ENCODE measurements around the gene DOK3.

DNA sequence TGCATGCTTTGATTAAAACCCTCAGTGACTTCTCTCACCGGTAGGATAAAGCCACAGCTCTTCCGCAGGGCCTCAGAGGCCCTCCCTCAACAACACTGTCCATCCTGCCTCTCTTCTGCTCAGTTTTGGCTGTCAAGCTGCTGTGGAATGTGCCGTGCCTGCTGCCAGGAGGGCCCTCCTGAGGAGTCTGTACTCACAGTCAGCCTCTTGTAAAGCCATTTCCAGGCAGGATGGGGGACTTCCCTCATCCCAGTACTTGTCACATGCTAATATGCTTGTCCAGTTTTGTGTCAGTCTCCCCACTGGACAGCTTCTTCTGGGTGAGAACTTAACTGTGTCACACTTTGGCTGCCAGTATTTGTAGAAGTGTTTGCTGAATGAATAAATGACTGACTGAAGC lies 21.0 kb upstream of the DOK3 start:
- no peak for TF ChIP-seq POLR2A (IDR thresholded peaks at IDR 0.05)
- TF ChIP-seq, protein P1, sequence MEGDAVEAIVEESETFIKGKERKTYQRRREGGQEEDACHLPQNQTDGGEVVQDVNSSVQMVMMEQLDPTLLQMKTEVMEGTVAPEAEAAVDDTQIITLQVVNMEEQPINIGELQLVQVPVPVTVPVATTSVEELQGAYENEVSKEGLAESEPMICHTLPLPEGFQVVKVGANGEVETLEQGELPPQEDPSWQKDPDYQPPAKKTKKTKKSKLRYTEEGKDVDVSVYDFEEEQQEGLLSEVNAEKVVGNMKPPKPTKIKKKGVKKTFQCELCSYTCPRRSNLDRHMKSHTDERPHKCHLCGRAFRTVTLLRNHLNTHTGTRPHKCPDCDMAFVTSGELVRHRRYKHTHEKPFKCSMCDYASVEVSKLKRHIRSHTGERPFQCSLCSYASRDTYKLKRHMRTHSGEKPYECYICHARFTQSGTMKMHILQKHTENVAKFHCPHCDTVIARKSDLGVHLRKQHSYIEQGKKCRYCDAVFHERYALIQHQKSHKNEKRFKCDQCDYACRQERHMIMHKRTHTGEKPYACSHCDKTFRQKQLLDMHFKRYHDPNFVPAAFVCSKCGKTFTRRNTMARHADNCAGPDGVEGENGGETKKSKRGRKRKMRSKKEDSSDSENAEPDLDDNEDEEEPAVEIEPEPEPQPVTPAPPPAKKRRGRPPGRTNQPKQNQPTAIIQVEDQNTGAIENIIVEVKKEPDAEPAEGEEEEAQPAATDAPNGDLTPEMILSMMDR (IDR thresholded peaks at IDR 0.05) = no peak
- TF ChIP-seq POLR2AphosphoS5 (IDR thresholded peaks at IDR 0.05) = no peak
